ENCODE results near the gene C3orf49.

DNA sequence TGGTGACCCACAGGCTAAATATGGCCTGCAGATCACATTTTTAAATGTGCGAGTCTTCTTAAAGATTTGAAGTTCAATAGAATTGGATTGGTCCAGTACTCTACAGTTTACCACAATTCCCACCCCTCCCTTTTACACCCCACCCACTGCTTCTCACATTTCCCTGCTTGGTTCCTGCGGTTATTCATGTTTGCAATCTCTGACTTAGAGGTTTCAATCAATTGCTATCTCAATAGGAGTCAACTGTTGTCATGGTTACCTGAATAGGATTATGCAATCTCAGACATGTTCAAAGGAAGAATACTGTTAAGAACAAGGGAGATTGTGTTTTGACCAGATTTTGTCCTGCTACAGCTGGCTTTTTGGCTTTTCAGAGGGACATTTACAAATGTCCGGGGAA lies 4.9 kb upstream of the C3orf49 start:
- TF ChIP-seq, protein P1, sequence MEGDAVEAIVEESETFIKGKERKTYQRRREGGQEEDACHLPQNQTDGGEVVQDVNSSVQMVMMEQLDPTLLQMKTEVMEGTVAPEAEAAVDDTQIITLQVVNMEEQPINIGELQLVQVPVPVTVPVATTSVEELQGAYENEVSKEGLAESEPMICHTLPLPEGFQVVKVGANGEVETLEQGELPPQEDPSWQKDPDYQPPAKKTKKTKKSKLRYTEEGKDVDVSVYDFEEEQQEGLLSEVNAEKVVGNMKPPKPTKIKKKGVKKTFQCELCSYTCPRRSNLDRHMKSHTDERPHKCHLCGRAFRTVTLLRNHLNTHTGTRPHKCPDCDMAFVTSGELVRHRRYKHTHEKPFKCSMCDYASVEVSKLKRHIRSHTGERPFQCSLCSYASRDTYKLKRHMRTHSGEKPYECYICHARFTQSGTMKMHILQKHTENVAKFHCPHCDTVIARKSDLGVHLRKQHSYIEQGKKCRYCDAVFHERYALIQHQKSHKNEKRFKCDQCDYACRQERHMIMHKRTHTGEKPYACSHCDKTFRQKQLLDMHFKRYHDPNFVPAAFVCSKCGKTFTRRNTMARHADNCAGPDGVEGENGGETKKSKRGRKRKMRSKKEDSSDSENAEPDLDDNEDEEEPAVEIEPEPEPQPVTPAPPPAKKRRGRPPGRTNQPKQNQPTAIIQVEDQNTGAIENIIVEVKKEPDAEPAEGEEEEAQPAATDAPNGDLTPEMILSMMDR (IDR thresholded peaks at IDR 0.05; ENCODE audit: low read depth, low read length): no peak
- no peak for TF ChIP-seq POLR2A (IDR thresholded peaks at IDR 0.05; ENCODE audit: extremely low read depth, insufficient read length)

Data from NB4 (cell line).